Mucosa of stomach (tissue), 1 donor: ENCODE measurements around the gene GEN1.

ENCODE experiments used
- H3K27me3 ChIP-seq: one replicate; pipeline ENCODE4 v1.7.0; 2013; ENCODE audit warnings: mild to moderate bottlenecking, low read length; ENCODE audit not compliant: control insufficient read depth, insufficient read depth
- H3K36me3 ChIP-seq: one replicate; pipeline ENCODE4 v1.7.0; 2013; ENCODE audit warnings: low read length; ENCODE audit not compliant: control insufficient read depth, insufficient read depth
- H3K4me1 ChIP-seq: one replicate; pipeline ENCODE4 v1.7.0; 2013; ENCODE audit warnings: mild to moderate bottlenecking, low read length; ENCODE audit not compliant: control insufficient read depth, insufficient read depth
- H3K4me3 ChIP-seq: one replicate; pipeline ENCODE4 v1.7.0; 2013; ENCODE audit warnings: low read length
- H3K9ac ChIP-seq: one replicate; pipeline ENCODE4 v1.7.0; 2013; ENCODE audit warnings: mild to moderate bottlenecking, low read length, moderate library complexity
- H3K9me3 ChIP-seq: one replicate; pipeline ENCODE4 v1.7.0; 2013; ENCODE audit warnings: mild to moderate bottlenecking, low read length, moderate library complexity; ENCODE audit not compliant: control insufficient read depth
- donor health status: Pancreatic carcinoma.

GEN1 gene

DNA sequence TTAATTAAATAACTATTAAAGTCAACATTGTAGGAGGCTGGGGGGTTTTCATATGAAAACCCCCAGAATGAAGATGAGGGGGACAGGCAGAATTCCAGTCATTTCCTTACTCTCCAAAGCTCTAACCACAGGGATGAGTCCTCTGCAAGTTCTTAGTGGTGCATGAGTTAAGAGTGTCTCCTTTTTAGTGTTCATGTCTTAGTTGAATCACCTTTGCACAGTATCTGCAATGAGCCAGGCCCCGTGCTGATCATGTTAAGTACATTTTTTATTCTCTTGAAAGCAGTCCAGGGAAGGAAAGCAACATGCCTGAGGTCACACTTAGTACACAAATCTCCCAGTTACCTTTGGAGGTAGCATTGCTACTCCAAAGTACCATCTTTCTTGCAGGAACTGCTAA lies 36.6 kb downstream of the GEN1 start:
- no peaks in the 10 kb centered on the region for H3K27me3 ChIP-seq
- no peaks in the 10 kb centered on the region for H3K36me3 ChIP-seq
- no peaks in the 10 kb centered on the region for H3K4me1 ChIP-seq
- no peaks in the 10 kb centered on the region for H3K9me3 ChIP-seq
- no peak overlapping the region for H3K4me3 ChIP-seq
- H3K9ac ChIP-seq: no peak overlapping the region

DNA sequence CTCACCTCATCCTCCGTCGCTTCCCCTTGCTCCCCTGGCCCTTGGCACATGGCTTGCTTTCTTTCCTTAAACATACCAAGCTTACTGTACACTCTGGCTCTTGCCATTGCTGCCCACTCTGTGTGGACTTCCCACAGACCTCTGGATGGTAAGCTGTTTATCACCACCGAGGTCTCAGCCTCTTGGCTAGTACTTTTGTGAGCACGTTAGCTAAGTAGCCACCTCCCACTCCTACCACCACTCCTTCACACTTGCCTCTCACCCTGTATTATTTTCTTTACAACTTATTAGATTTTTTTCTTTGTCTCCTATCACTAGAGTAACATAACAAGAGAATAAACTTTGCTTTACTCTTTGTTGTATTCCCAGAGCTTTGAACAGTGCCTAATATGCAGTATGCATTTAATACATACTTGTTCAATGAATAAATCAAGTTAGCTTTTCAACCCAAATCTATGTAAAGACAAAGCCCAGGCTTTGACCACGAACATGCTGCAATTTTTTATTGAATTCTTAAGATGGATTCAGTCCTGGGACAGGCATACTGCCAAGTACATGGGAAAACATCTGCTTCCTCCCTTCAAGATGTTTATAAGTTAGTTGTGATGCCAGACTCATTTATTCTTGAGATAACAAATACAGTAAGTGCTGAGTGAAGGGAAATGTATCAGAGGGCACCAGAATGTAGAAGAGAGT lies 37.3 kb downstream of the GEN1 start:
- no peaks in the 10 kb centered on the region for H3K36me3 ChIP-seq
- H3K9me3 ChIP-seq: no peaks in the 10 kb centered on the region
- no peaks in the 10 kb centered on the region for H3K4me1 ChIP-seq

GRCh38 chr2:17791817-17792130 lies 37.8 kb downstream of the GEN1 start:
- Histone ChIP-seq H3K4me1 (no peaks in the 10 kb centered on the region), H3K9me3 (no peaks in the 10 kb centered on the region), H3K27me3 (no peaks in the 10 kb centered on the region), H3K9ac (no peak overlapping the region), H3K36me3 (no peaks in the 10 kb centered on the region), H3K4me3 (no peak overlapping the region)

More for the DNA sequence above, 37.3 kb downstream of the GEN1 start:
- Histone ChIP-seq H3K27me3 (no peaks in the 10 kb centered on the region), H3K9ac (no peak overlapping the region), H3K4me3 (no peak overlapping the region)

DNA sequence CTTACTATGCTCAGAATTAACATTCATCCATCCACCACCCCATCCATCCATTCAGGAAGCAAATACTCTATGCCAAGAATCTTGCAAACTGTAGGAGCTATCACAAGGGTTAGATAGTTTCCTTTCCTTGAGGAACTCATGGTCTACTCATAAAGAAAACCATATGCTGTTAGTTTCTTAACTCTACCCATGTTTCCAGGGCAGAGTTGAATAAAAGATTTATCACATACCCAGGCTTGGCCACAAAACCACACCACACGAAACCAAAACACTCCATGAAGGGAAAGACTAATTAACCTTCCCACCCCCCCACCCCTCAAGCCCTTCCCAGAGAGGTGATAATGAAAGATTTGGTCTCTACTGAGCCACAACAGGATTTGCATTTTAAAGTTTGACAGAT lies 38.6 kb downstream of the GEN1 start:
- no peak overlapping the region for H3K4me3 ChIP-seq
- H3K9me3 ChIP-seq: no peaks in the 10 kb centered on the region
- no peaks in the 10 kb centered on the region for H3K4me1 ChIP-seq
- H3K27me3 ChIP-seq: no peaks in the 10 kb centered on the region
- no peaks in the 10 kb centered on the region for H3K36me3 ChIP-seq
- no peak overlapping the region for H3K9ac ChIP-seq

- H3K27me3 ChIP-seq: no peaks in the 10 kb centered on the region
- no peaks in the 10 kb centered on the region for H3K4me1 ChIP-seq
- no peak overlapping the region for H3K4me3 ChIP-seq
- no peaks in the 10 kb centered on the region for H3K36me3 ChIP-seq
- H3K9ac ChIP-seq: no peak overlapping the region
- no peaks in the 10 kb centered on the region for H3K9me3 ChIP-seq
Observed at GRCh38 chr2:17793296-17793695, 39.4 kb downstream of the GEN1 start.

DNA sequence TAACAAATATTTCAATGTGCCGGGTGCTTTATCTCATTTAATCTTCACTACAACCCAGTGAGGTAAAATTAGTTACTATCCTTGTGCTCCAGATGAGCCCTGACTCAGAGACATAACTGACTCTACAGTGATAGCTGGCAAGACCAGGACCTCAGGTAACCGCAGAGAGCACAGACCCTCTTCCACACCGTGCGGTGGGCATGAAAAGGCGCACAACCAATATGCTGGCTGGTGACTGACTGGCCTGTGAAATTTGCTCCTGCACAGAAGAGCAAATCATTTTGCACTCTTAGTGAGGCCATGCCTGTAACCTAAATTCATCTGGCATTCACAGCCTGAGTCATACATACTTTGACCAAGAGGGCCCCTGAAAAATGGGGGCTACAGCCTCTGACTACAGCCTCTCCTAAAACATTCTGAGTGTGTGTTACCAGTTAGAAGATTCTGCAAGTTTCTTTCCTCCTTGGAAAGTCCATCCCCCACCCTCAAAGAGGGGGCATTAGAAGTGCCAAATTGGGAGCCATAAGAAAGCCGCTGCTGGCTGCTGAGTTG lies 39.9 kb downstream of the GEN1 start:
- Histone ChIP-seq H3K4me3 (no peak overlapping the region), H3K9ac (no peak overlapping the region), H3K4me1 (no peaks in the 10 kb centered on the region), H3K36me3 (no peaks in the 10 kb centered on the region), H3K9me3 (no peaks in the 10 kb centered on the region), H3K27me3 (no peaks in the 10 kb centered on the region)

GRCh38 chr2:17795309-17795708 lies 41.4 kb downstream of the GEN1 start:
- H3K4me1 ChIP-seq: no peaks in the 10 kb centered on the region
- H3K4me3 ChIP-seq: no peak overlapping the region
- no peaks in the 10 kb centered on the region for H3K9me3 ChIP-seq
- no peaks in the 10 kb centered on the region for H3K27me3 ChIP-seq
- no peak overlapping the region for H3K9ac ChIP-seq
- no peaks in the 10 kb centered on the region for H3K36me3 ChIP-seq

- Histone ChIP-seq H3K27me3 (no peaks in the 10 kb centered on the region), H3K4me3 (no peak overlapping the region), H3K9me3 (no peaks in the 10 kb centered on the region), H3K36me3 (no peaks in the 10 kb centered on the region), H3K4me1 (no peaks in the 10 kb centered on the region), H3K9ac (no peak overlapping the region)
Observed at GRCh38 chr2:17798338-17798737, 44.4 kb downstream of the GEN1 start.

DNA sequence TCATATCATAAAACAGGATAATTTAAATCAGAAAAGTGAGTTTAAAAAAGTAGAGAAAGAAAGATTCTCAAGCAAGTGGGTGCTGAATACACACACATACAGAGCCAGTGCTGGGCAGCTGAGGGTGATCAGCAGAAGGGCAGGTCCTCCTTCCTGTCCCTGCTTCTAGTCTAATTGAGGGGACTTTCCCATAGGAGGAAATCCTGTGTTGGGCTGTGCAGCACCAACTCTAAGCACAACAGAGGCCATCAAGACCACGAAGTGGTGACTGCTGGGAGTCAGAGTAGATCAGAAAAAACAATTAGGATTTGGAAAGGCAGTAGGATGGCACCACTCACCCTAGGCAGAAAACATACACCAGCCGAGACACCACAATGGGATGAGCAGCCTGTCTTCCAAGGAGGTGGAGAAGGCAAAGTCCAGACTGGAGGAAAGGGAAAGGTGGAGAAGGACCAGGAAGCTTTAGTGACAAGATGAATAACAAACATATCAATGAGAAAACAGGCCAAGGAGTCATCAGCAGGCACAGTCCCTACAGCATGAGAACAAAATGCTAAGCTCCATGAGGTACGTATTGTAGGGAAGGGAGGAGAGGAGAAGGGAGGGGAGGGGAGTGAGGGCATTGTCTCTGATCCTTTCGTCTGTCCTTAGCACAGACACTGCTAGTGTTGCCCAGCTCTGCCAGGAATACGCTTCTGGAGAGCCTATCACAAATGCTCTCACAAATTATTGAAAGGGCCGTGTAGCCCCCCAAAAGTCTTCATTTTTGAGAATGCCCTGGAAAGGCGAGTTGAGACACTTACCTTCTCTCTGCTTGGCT lies 45.6 kb downstream of the GEN1 start:
- Histone ChIP-seq H3K4me1 (no peaks in the 10 kb centered on the region), H3K9ac (no peak overlapping the region), H3K9me3 (no peaks in the 10 kb centered on the region), H3K36me3 (no peaks in the 10 kb centered on the region), H3K27me3 (no peaks in the 10 kb centered on the region), H3K4me3 (no peak overlapping the region)

DNA sequence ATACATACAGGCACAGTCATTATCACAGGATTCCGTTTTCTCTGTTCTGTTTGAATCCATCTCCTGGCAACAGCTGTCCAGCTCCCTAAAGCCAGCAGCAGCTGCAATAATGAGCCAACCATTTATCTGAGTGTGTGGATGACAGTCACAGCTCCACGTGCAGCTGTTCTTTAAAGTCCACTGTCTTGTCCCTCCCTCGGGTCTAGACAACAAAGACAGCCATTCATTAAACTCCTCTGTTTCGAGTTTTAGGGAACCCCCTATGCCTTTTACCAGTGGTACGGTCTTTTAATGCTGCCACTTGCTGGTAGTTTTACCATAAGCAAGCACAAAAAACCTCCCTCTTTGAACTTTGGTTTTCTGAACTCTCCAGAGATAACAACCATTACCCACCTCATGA lies 46.3 kb downstream of the GEN1 start:
- no peaks in the 10 kb centered on the region for H3K36me3 ChIP-seq
- H3K4me3 ChIP-seq: no peak overlapping the region
- H3K9me3 ChIP-seq: no peaks in the 10 kb centered on the region
- no peak overlapping the region for H3K9ac ChIP-seq
- H3K27me3 ChIP-seq: no peaks in the 10 kb centered on the region
- no peaks in the 10 kb centered on the region for H3K4me1 ChIP-seq

GRCh38 chr2:17800693-17801458 lies 46.9 kb downstream of the GEN1 start:
- H3K9ac ChIP-seq: no peak overlapping the region
- H3K4me1 ChIP-seq: no peaks in the 10 kb centered on the region
- no peak overlapping the region for H3K4me3 ChIP-seq
- no peaks in the 10 kb centered on the region for H3K27me3 ChIP-seq
- H3K9me3 ChIP-seq: no peaks in the 10 kb centered on the region
- H3K36me3 ChIP-seq: no peaks in the 10 kb centered on the region

- Histone ChIP-seq H3K4me3 (no peak overlapping the region), H3K9me3 (no peaks in the 10 kb centered on the region), H3K27me3 (no peaks in the 10 kb centered on the region), H3K9ac (no peak overlapping the region), H3K4me1 (no peaks in the 10 kb centered on the region), H3K36me3 (no peaks in the 10 kb centered on the region)
Observed at GRCh38 chr2:17803497-17803896, 49.6 kb downstream of the GEN1 start.
